Effector CD8-positive, alpha-beta T cell (primary cell): ENCODE measurements around the gene GZF1.

Source experiments
- DNase-seq: peaks from one replicate; lab custom pipeline; 2025; lab: John Stamatoyannopoulos, UW

Gene GZF1

DNA sequence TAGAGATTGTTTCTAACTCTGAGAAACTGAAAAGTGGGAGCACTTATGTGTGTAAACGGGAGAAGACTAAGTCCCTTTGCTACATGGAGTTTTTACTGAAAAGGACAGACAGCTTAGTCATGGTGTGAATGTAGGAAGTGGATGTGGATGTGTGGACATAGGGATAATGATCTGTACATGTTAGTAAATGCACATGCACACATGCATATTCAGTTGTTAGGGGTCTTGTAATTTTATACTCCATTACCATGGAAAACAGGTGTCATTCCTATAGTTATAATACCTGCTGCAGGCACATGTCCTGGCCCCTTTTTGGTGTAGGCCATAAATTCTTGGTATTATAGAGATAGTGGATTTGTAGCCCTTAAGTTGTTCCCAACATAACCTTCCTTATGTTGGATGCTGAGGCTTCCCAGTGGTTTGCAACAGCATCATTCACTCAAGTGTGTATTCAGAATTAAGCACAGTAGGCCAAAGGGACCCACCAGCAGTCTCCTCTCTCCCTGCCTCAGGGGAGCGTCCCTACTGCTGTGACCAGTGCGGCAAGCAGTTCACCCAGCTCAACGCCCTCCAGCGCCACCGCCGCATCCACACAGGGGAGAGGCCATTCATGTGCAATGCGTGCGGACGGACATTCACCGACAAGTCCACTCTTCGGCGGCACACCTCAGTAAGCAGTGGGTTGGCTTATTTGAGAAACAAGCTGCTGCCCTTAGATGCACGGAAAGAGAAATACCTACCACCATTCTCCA, 7.3 kb downstream of the GZF1 start:
- DNase-seq: no peak

GRCh38 chr20:23370274-23370673, 8.3 kb downstream of the GZF1 start:
- no peak for DNase-seq

DNA sequence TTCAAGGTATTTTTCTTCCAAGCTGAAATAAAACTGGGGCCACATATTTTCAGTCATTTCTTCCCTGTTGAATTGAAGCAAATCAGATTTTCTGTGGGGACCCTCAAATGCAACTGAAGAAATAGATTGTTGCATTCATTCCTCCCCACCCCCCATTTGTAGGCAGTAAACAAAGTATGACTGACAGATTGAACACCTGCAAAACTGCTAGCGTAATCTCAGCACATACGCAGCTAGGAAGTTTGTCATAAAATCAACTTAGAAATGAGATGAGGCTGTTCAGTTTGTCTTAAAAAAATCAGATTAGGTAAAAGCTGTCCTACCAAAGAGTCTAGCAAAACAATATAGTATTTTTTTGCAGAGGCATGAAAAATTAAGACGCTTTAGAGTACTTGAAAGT, 8.9 kb downstream of the GZF1 start:
- DNase-seq: no peak

DNA sequence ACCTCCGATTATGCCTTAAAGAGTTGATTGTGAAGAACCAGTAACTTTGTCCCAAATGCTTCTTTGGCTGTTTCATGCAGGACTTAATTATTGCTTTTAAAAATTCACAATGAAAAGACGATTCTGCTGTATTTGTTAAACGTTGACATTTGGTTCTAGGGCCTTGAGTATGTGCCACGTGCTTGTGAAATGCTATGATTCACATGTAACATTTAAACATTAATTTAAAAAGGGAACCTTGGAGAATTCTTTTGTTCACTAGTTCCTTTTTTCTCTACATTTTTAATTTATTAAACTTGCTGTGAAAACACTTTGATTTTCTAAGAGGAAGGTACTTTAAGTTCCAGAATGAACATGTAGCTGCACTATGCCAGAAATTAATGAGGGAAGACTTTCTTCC, 9.5 kb downstream of the GZF1 start:
- no peak for DNase-seq

DNA sequence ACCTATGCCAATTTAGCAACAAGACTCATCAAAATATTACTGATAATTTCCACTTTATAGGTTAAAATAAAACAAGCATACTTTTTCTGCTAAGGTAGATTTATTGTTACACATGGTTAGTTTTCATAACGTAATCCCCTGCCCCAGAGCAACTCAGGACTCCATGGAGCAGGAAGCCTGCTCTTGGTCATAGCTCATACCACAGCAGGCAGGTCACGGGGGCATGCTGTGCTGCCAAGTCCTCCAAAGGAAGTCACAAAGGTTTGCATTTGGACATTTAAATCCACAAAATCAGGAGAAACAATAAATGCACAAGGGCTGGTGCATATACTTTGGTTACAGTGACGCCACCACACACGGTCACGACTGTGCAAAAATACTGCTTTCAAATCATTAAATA, 12.5 kb downstream of the GZF1 start:
- no peak for DNase-seq

DNA sequence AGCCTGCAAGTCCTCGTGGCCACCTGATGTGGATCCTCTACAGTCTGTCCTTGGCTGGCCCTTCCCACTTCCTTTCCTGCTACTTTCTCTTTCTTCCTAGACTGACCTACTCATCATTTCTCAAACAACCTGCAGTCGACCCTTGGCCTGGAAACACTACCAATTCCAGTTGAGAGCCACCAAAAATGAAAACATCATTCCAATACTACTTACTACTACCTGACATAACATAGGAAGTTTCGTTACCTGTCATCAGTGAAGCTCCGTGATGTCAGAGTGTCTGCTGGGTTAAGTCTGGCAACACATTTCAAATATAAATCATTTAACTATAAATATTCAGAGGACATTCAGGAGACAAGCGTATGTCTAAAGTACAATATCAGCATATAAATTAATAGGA, 13.8 kb downstream of the GZF1 start:
- DNase-seq: no peak

- no peak for DNase-seq
Observed at GRCh38 chr20:23379772-23380171, 17.8 kb downstream of the GZF1 start.

GRCh38 chr20:23381876-23382275, 19.9 kb downstream of the GZF1 start:
- no peak for DNase-seq

DNA sequence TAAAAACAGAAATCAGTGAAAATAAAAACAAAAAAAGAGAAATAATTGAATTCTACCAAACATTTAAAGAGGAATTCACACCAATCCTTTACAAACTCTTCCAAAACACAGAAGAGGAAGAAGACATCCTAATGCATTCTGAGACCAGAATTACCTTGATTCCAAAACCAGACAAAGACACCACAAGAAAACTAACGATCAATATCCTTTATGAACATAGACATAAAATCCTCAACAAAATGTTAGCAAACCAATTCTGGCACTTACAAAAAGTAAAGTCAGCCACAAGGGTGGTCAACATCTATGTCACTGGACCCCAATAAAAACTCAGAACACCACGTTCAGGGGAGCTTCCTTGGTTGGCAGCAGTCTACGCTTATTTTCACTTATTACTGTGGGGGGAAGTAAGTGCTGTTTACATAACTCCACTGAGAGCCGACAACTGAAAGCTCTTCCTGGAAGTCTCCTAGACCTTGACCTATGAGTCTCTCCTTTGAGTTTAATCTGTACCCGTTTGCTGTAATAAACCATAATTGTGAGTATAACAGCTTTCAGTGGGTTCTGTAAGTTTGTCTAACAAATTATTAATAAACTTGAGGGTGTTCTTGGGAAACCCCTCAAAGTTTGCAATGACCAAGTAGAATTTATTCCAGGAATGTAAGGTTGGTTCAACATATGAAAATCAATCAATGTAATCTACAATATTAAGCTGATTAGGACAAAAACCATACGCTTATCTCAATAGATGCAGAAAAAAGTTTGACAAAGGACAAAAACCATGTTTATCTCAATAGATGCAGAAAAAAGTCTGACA, 24.5 kb downstream of the GZF1 start:
- DNase-seq: no peak

DNA sequence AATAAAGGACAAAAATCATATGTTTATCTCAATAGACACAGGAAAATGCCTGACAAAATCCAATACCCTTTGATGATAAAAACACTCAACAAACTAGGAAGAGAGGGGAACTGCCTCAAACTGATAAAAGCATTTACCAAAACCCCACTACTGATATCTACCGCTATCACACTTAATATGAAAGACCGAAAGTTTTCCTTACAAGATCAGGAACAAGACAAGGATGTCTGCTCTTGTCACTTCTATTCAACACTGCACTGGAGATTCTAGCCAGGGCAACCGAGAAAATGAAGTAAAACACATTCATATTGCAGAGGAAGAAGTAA, 25.1 kb downstream of the GZF1 start:
- no peak for DNase-seq

DNA sequence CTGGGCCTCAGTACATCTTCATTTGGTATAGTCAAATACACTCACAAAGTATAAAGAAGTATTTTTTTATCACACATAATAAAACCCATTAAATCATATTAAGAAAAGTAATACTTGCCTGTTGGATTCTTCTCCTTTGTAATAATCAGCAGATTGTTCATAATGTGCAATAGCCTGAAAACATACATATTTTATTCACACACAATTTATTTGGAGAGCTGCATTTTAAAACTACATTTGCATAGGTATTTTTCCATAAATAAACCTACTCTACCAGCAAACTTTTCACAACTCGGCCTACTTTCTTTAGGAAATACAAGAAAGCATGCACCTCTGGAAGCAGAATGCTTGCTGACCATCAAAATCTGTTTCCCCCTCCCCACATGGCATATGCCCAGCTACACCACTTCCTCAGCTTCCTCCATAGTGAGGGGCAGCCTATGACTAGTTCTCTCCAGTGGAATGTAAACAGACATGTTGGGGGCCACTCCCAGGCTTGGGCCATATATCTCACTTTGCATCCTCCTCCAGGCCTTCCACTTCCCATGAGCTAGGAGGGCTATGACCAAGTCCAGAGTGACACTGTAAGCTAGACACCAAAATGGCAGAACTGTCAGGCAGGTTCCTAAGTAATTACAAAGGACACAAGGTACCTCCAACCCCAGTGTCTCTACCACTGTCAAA, 28.3 kb downstream of the GZF1 start:
- DNase-seq: no peak

GRCh38 chr20:23391707-23392310, 29.8 kb downstream of the GZF1 start:
- DNase-seq: no peak

GRCh38 chr20:23393996-23394775, 32.2 kb downstream of the GZF1 start:
- DNase-seq: no peak

DNA sequence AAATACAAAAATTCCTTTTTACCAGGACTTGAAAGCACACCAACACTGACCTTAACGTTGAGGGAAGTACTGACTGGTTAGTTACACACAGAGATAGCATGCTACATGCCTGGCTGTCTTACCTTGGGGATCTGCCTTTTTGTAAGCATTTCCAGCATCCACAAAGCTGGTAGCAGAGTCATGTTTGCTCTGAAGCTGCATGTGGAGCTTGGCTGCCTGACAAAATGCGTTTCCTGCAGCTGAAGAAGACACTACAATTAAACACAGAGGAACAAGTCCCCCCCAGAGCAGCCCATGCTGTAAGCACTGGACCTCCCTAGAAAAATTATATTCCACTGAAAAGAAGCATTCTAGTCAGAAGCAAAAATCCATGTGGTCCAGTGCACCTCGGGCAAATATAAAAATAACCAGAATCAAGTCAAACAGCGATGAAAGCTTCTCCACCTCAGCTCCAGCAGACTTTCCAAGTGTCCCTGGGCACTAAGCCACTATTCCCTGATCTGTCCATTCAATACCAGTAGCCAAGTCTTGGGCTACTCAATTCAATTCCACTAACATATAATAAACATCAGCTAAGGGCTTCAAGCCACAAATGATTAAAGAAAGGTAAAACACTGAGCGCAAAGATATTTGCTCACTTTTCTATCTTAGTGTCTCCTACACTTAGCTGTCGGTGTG, 35.1 kb downstream of the GZF1 start:
- no peak for DNase-seq

- no peak for DNase-seq
Observed at GRCh38 chr20:23397961-23398360, 36.0 kb downstream of the GZF1 start.

GRCh38 chr20:23399568-23400241, 37.7 kb downstream of the GZF1 start:
- DNase-seq: no peak

DNA sequence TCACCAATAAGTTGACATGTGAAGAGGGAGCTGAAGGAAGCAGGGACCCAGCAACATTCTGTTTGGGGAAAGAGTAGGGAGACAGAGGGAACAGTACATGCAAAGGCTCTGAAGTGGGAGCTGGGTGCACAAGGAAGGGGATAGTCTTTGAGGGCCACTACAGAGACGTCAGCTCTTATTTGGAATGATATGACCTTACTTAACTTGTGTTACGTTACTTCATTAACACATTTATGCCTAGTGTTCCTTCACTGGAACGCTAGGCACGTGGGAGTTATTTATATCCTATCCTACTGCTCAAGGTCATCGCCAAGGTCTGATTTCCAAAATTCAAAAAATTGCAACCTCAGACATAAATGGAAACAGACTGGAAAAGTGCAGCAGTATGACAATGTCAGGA, 39.1 kb downstream of the GZF1 start:
- DNase-seq: no peak

GRCh38 chr20:23403751-23404150, 41.8 kb downstream of the GZF1 start:
- DNase-seq: no peak

GRCh38 chr20:23404196-23404595, 42.2 kb downstream of the GZF1 start:
- no peak for DNase-seq

- no peak for DNase-seq
Observed at GRCh38 chr20:23406880-23407279, 44.9 kb downstream of the GZF1 start.
